Pancreas (tissue), 10 donors: ENCODE data around the gene AGBL4. TPM values are rescaled to one million over a fixed set of nuclear protein-coding genes. Genes with fewer than 3 reads are reported as not detected.
"Not testable (repeated sequence)": the region's sequence is repeated elsewhere in the genome, so short reads cannot be mapped to it uniquely, and the experiment has no call there.

Experiments used
- ATAC-seq, 4 donors: fragments of 200-7000 bp; cut with Tn5 transposase; one replicate each; pipeline versions ENCODE4 v1.8.0 to v1.9.1; 2020; ENCODE audit warnings: mild to moderate bottlenecking in 4 of 4, moderate library complexity in 4 of 4
- DNase-seq, 6 donors: peaks; one replicate each; pipeline ENCODE4 v3.0.0-alpha.2; 2020
- FAIRE-seq: peaks from 2 replicates; lab custom pipeline; 2012; peaks lifted over from hg19 to GRCh38; lab: Jason Lieb, UNC
- H3K27ac ChIP-seq, 4 donors: fragments of 200-600 bp; sonication (generic); 1 replicate in 3 of 4; 2 replicates in 1 of 4; pipeline versions ENCODE4 v1.5.0 to v1.8.0; 2020
- H3K27me3 ChIP-seq, 4 donors: fragments of 200-600 bp; one replicate each; pipeline ENCODE4 v1.8.0; 2021
- H3K36me3 ChIP-seq, 3 donors: fragments of 200-600 bp; sonication (generic) in 1 of 3; one replicate each; pipeline versions ENCODE4 v1.5.0 to v1.8.0; 2020 to 2021
- H3K4me1 ChIP-seq, 3 donors: fragments of 200-600 bp; one replicate each; pipeline ENCODE4 v1.8.0; 2021
- H3K4me3 ChIP-seq, 4 donors: fragments of 200-600 bp; sonication (generic) in 2 of 4; one replicate each; pipeline versions ENCODE4 v1.5.0 to v1.8.0; 2020 to 2021
- H3K9me3 ChIP-seq, 4 donors: fragments of 200-600 bp; one replicate each; pipeline ENCODE4 v1.8.0; 2021
- CTCF ChIP-seq, 4 donors: fragments of 200-600 bp; sonication (generic) in 3 of 4; IDR thresholded peaks; one replicate each; pipeline versions ENCODE4 v1.5.0 to v1.8.0; 2021; ENCODE audit warnings: antibody characterized with exemption in 4 of 4
- WGBS, 2 donors: extraction: QIAGEN DNeasy Blood & Tissue Kit; methylation state at CpG; one replicate each; pipeline ENCODE4 v1.1.7; 2013; 5-methylcytosine and 5-hydroxymethylcytosine counted together
- intact Hi-C, 3 donors: fragments of 100-400 bp; cut with DNase I; formaldehyde crosslinking; loops; one replicate each; pipeline versions ENCODE4 v1.11.1 to v1.14.2; 2022
- polyA plus RNA-seq, 2 donors: library from polyadenylated mRNA; stranded (reverse); fragments of 200-250 nt; gene quantifications; one replicate each; pipeline ENCODE4 v1.2.3, GENCODE V29; 2013
- total RNA-seq, 6 donors: library from RNA; stranded (reverse); fragmentation: NEBNext Ultra II Directional in 4 of 6; extraction: Animal tissue kit (Norgen Biotek cat#: 25700) in 4 of 6; gene quantifications; one replicate each; pipeline versions ENCODE4 v1.2.1 to v1.2.4, GENCODE V29; 2021 to 2023
- donor health status: healthy with polysubstance abuse.
- donor health status: DM: no; HTN: no; CAD: no; lungs with moderate emphysema.
- donor health status: DM: no; HTN: no; CAD: no.
- donor health status: control.
- donor health status: control.
- donor health status: Bipolar disorder and iron deficiency.
- donor health status: DM: yes; HTN: yes; CAD: no.
- donor health status: DM: no; HTN: no; CAD: no.
- donor health status: DM: no; HTN: no; CAD: no.
- donor health status: DM: yes; HTN: yes; CAD: no.

The AGBL4 gene
- total and polyA plus RNA-seq, 8 donors = 0.15 to 1.2 (median 0.59) TPM

- ATAC-seq (no peak), FAIRE-seq (no peak), DNase-seq (no peak)
- TF ChIP-seq CTCF (IDR thresholded peaks at IDR 0.05) = no peak
- Histone ChIP-seq H3K36me3 (no peaks in the 10 kb centered on the region), H3K4me1 (no peaks in the 10 kb centered on the region), H3K9me3 (no peaks in the 10 kb centered on the region), H3K27ac (no peak overlapping the region), H3K4me3 (no peak overlapping the region), H3K27me3 (no peaks in the 10 kb centered on the region)
- 89 to 96% methylated on average over 1 of the region's 1 CpG for WGBS, 2 donors
- intact Hi-C loops = no loop called here
Observed at GRCh38 chr1:49337251-49337650, 686.5 kb downstream of the AGBL4 start.

- no peak for FAIRE-seq
- H3K27me3 ChIP-seq = no peaks in the 10 kb centered on the region
- DNase-seq = no peak
- WGBS, 2 donors = 43 to 69% methylated on average over 2 of the region's 2 CpGs
- no peaks in the 10 kb centered on the region for H3K9me3 ChIP-seq
- H3K36me3 ChIP-seq = no peaks in the 10 kb centered on the region
- intact Hi-C loops = no loop called here
- no peak for ATAC-seq
- no peak for TF ChIP-seq CTCF (IDR thresholded peaks at IDR 0.05)
- H3K4me1 ChIP-seq = no peaks in the 10 kb centered on the region
- H3K27ac ChIP-seq = no peak overlapping the region
- no peak overlapping the region for H3K4me3 ChIP-seq
Observed at GRCh38 chr1:49333906-49334305, 689.8 kb downstream of the AGBL4 start.

- WGBS, 2 donors = 78 to 86% methylated on average over 17 of the region's 17 CpGs
- intact Hi-C loops = no loop called here
- DNase-seq = no peak
Observed at GRCh38 chr1:49331066-49331852, 692.5 kb downstream of the AGBL4 start.

GRCh38 chr1:49323925-49324540 is 699.7 kb downstream of the AGBL4 start:
- Histone ChIP-seq H3K27ac (no peak overlapping the region), H3K36me3 (no peaks in the 10 kb centered on the region), H3K9me3 (no peaks in the 10 kb centered on the region), H3K4me3 (no peak overlapping the region), H3K27me3 (no peaks in the 10 kb centered on the region), H3K4me1 (no peaks in the 10 kb centered on the region)
- peak in 2 of 4 donors; percentile 57 to 71 for ATAC-seq
- no peak for FAIRE-seq
- 49 to 64% methylated on average over 2 of the region's 2 CpGs for WGBS, 2 donors
- TF ChIP-seq CTCF (IDR thresholded peaks at IDR 0.05) = no peak
- intact Hi-C loops = no loop called here
- DNase-seq = peak in 1 of 6 donors; percentile 12

More at GRCh38 chr1:49331066-49331852, 692.5 kb downstream of the AGBL4 start:
- Histone ChIP-seq H3K4me3 (no peak overlapping the region), H3K36me3 (no peaks in the 10 kb centered on the region), H3K4me1 (no peaks in the 10 kb centered on the region), H3K27ac (no peak overlapping the region), H3K27me3 (no peaks in the 10 kb centered on the region), H3K9me3 (no peaks in the 10 kb centered on the region)
- ATAC-seq = no peak
- FAIRE-seq = no peak
- TF ChIP-seq CTCF (IDR thresholded peaks at IDR 0.05) = no peak

GRCh38 chr1:49320493-49320892 is 703.3 kb downstream of the AGBL4 start:
- H3K27me3 ChIP-seq, DNase-seq, FAIRE-seq, H3K36me3 ChIP-seq, ATAC-seq, H3K4me1 ChIP-seq, H3K9me3 ChIP-seq, intact Hi-C loops, H3K27ac ChIP-seq, H3K4me3 ChIP-seq: not testable (repeated sequence)
- 82 to 84% methylated on average over 2 of the region's 2 CpGs for WGBS, 2 donors
